A673 (cell line): ENCODE results near the gene RPS2. TPM values are rescaled to one million over a fixed set of nuclear protein-coding genes. Genes with fewer than 3 reads are reported as not detected.
A peak's percentile ranks its signal among the peaks of the same experiment; 100 is the strongest.
"Not testable (repeated sequence)": the region's sequence is repeated elsewhere in the genome, so short reads cannot be mapped to it uniquely, and the experiment has no call there.

Experiments
- BruUV-seq: library from RNA; stranded (reverse); fragments of 400-500 nt; replicated peaks from 2 replicates; lab custom pipeline; 2021; lab: Mats Ljungman, UMichigan
- CTCF ChIA-PET: fragments of 300-600 bp; sonication (Branson Sonifier 250); formaldehyde crosslinking; loops from one replicate; lab custom pipeline; 2022; ENCODE audit warnings: antibody characterized with exemption; lab: Charles Lee
- POLR2A ChIA-PET: fragments of 300-600 bp; sonication (Branson Sonifier 250); formaldehyde crosslinking; loops from one replicate; lab custom pipeline; 2022; ENCODE audit warnings: antibody characterized with exemption; ENCODE audit not compliant: low non-redundant PET; lab: Charles Lee
- DNase-seq: peaks from one replicate; pipeline ENCODE4 v3.0.0-alpha.2; 2015; ENCODE audit warnings: low spot score
- H3K27ac ChIP-seq: fragments of 200-600 bp; sonication (generic); 2 replicates; pipeline ENCODE4 v1.5.1; 2016; ENCODE audit warnings: mixed run types, low read depth, mild to moderate bottlenecking, mixed read lengths, antibody characterized with exemption, low read length; ENCODE audit not compliant: poor library complexity, severe bottlenecking
- H3K27me3 ChIP-seq: fragments of 200-600 bp; sonication (generic); replicated peaks from 2 replicates; pipeline ENCODE4 v1.6.1; 2017; ENCODE audit warnings: mixed run types, low read depth, mild to moderate bottlenecking, mixed read lengths, antibody characterized with exemption, low read length; ENCODE audit not compliant: insufficient read depth, poor library complexity
- H3K36me3 ChIP-seq: fragments of 200-600 bp; sonication (generic); 2 replicates; pipeline ENCODE4 v1.6.1; 2016; ENCODE audit warnings: mixed run types, mild to moderate bottlenecking, mixed read lengths, antibody characterized with exemption, low read length; ENCODE audit not compliant: insufficient read depth, poor library complexity, severe bottlenecking
- H3K4me1 ChIP-seq: fragments of 200-600 bp; sonication (generic); 2 replicates; pipeline ENCODE4 v1.6.1; 2017; ENCODE audit warnings: mixed run types, mild to moderate bottlenecking, mixed read lengths, antibody characterized with exemption, low read length; ENCODE audit not compliant: insufficient read depth, poor library complexity, severe bottlenecking
- H3K4me3 ChIP-seq: fragments of 200-600 bp; sonication (generic); 2 replicates; pipeline ENCODE4 v1.5.1; 2016; ENCODE audit warnings: low read depth, mixed run types, mild to moderate bottlenecking, mixed read lengths, low read length; ENCODE audit not compliant: poor library complexity, severe bottlenecking
- H3K9me3 ChIP-seq: fragments of 200-600 bp; sonication (generic); 2 replicates; pipeline ENCODE4 v1.6.1; 2016; ENCODE audit warnings: mixed run types, low read depth, mild to moderate bottlenecking, mixed read lengths, antibody characterized with exemption, low read length; ENCODE audit not compliant: poor library complexity, severe bottlenecking
- EZH2 ChIP-seq: fragments of 200-600 bp; sonication (generic); IDR thresholded peaks from 2 replicates; pipeline ENCODE4 v1.6.1; 2017; ENCODE audit warnings: borderline replicate concordance, low read depth, mild to moderate bottlenecking, mixed read lengths, antibody characterized with exemption, low read length; ENCODE audit not compliant: poor library complexity, severe bottlenecking
- intact Hi-C: fragments of 100-400 bp; cut with micrococcal nuclease; formaldehyde crosslinking; loops from one replicate; pipeline ENCODE4 v1.10.0; 2022; ENCODE audit not compliant: unreplicated experiment
- total RNA-seq: library from RNA; stranded (reverse); gene quantifications from 2 replicates; pipeline ENCODE4 v1.2.3, GENCODE V29; 2021
- TF ChIP-seq, protein P1 (sequence below): fragments of 300-800, 200-600 bp; sonication (generic); conservative IDR thresholded peaks from 2 replicates; pipeline ENCODE4 v1.5.1; 2017; ENCODE audit warnings: low read depth, mild to moderate bottlenecking, antibody characterized with exemption, low read length, moderate library complexity, mixed read lengths

RPS2 gene
- total RNA-seq, 1 experiment from 2014 or later, result 3,326 TPM

DNA sequence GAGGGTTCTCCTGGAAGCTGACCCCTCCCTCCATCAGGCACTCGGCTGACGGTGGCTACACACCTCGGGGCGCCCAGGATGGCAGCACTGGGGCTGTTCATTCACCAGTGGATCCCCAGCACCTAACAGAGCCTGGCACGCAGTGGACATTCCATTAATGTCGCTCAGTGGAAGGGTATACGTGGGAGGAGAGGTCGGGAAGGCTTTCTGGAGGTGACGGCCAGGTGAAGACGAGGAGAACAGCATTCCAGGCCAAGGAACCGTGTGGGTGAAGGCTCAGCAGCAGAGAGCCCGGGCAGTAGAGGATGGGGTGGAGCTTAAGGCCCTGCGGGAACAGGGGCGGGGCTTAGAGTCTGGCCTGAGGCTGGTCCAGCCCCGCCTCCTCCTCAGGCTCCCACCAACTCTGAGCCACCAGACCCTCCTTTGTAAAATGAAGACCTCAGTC is 43.9 kb downstream of the RPS2 start:
- H3K4me1 ChIP-seq, result peaks cover 12% of the 10 kb centered on the region
- peak; percentile 67 for DNase-seq
- H3K27me3 ChIP-seq, result peaks cover 54% of the 10 kb centered on the region
- CTCF ChIA-PET, result no interaction called here
- TF ChIP-seq, protein P1, sequence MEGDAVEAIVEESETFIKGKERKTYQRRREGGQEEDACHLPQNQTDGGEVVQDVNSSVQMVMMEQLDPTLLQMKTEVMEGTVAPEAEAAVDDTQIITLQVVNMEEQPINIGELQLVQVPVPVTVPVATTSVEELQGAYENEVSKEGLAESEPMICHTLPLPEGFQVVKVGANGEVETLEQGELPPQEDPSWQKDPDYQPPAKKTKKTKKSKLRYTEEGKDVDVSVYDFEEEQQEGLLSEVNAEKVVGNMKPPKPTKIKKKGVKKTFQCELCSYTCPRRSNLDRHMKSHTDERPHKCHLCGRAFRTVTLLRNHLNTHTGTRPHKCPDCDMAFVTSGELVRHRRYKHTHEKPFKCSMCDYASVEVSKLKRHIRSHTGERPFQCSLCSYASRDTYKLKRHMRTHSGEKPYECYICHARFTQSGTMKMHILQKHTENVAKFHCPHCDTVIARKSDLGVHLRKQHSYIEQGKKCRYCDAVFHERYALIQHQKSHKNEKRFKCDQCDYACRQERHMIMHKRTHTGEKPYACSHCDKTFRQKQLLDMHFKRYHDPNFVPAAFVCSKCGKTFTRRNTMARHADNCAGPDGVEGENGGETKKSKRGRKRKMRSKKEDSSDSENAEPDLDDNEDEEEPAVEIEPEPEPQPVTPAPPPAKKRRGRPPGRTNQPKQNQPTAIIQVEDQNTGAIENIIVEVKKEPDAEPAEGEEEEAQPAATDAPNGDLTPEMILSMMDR, result no peak
- TF ChIP-seq EZH2, result peak; percentile 58
- H3K27ac ChIP-seq, result no peak overlapping the region
- intact Hi-C loops, result no loop called here
- no TSS peak for BruUV-seq
- no peaks in the 10 kb centered on the region for H3K9me3 ChIP-seq
- H3K4me3 ChIP-seq, result no peak overlapping the region
- no peaks in the 10 kb centered on the region for H3K36me3 ChIP-seq
- POLR2A ChIA-PET, result interaction anchor here (0.5 kb wide), 1 partner anchor 52 kb away, joined by 3 read pairs; no protein-coding TSS in a partner anchor

DNA sequence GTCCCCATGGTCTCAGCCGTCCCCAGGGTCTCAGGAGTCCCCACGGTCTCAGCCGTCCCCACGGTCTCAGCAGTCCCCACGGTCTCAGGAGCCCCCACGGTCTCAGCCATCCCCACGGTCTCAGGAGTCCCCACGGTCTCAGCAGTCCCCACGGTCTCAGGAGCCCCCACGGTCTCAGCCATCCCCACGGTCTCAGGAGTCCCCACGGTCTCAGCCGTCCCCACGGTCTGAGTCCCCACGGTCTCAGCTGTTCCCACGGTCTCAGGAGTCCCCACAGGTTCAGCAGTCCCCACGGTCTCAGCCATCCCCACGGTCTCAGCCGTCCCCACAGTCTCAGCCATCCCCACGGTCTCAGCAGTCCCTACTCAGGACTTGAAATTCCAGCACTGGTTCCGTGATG is 44.5 kb downstream of the RPS2 start:
- Histone ChIP-seq H3K4me1 (peaks cover 12% of the 10 kb centered on the region), H3K27me3 (peaks cover 60% of the 10 kb centered on the region)
- H3K4me3 ChIP-seq, intact Hi-C loops, CTCF ChIA-PET, H3K9me3 ChIP-seq, DNase-seq, POLR2A ChIA-PET, H3K27ac ChIP-seq, H3K36me3 ChIP-seq, BruUV-seq: not testable (repeated sequence)

- ChIA-PET CTCF (no interaction called here), POLR2A (no interaction called here)
- no TSS peak for BruUV-seq
Observed at GRCh38 chr16:1919327-1919998, 45.2 kb downstream of the RPS2 start.

More at GRCh38 chr16:1919327-1919998, 45.2 kb downstream of the RPS2 start:
- intact Hi-C loops, result no loop called here
- Histone ChIP-seq H3K27ac (no peak overlapping the region), H3K4me1 (peaks cover 12% of the 10 kb centered on the region), H3K27me3 (peaks cover 60% of the 10 kb centered on the region), H3K4me3 (no peak overlapping the region), H3K36me3 (no peaks in the 10 kb centered on the region), H3K9me3 (no peaks in the 10 kb centered on the region)
- peak; percentile 16 for TF ChIP-seq EZH2
- TF ChIP-seq, protein P1, result no peak
- no peak for DNase-seq
